RWPE2 (cell line): ENCODE data around the gene PPP1R13B.
A peak's percentile ranks its signal among the peaks of the same experiment; 100 is the strongest.

ENCODE experiments used
- ATAC-seq: fragments of 200-7000 bp; cut with Tn5 transposase; 3 replicates; pipeline ENCODE4 v1.9.1; 2021; ENCODE audit warnings: low read depth
- DNase-seq: peaks from one replicate; pipeline ENCODE4 v3.0.0-alpha.2; 2020; ENCODE audit warnings: low spot score
- H3K27ac ChIP-seq: fragments of 450-650 bp; 2 replicates; pipeline ENCODE4 v1.5.1; 2017; ENCODE audit warnings: mild to moderate bottlenecking; ENCODE audit not compliant: poor library complexity, severe bottlenecking
- H3K27me3 ChIP-seq: fragments of 250-450 bp; sonication (Bioruptor Pico); 2 replicates; pipeline ENCODE4 v1.5.1; 2021; ENCODE audit warnings: mild to moderate bottlenecking, moderate library complexity; ENCODE audit not compliant: insufficient read depth, poor library complexity, severe bottlenecking
- H3K36me3 ChIP-seq: fragments of 250-450 bp; sonication (Bioruptor Pico); 2 replicates; pipeline ENCODE4 v1.5.1; 2020; ENCODE audit warnings: low read depth, mild to moderate bottlenecking, moderate library complexity
- H3K4me1 ChIP-seq: fragments of 250-450 bp; sonication (Bioruptor Pico); 2 replicates; pipeline ENCODE4 v1.5.1; 2021; ENCODE audit warnings: mild to moderate bottlenecking, moderate library complexity; ENCODE audit not compliant: insufficient read depth, poor library complexity, severe bottlenecking
- H3K4me3 ChIP-seq: fragments of 250-450 bp; sonication (Bioruptor Pico); 2 replicates; pipeline ENCODE4 v1.5.1; 2021; ENCODE audit warnings: mild to moderate bottlenecking, moderate library complexity; ENCODE audit not compliant: severe bottlenecking
- H3K9me3 ChIP-seq: fragments of 250-450 bp; sonication (Bioruptor Pico); 2 replicates; pipeline ENCODE4 v1.5.1; 2021; ENCODE audit warnings: mild to moderate bottlenecking, moderate library complexity; ENCODE audit not compliant: severe bottlenecking
- TF ChIP-seq, protein P1 (sequence below): fragments of 450-650 bp; IDR thresholded peaks from one replicate; pipeline ENCODE4 v1.5.1; 2017; ENCODE audit warnings: mild to moderate bottlenecking, moderate library complexity; ENCODE audit not compliant: poor library complexity, severe bottlenecking

The PPP1R13B gene

GRCh38 chr14:103739466-103739792 lies 107.9 kb downstream of the PPP1R13B start:
- TF ChIP-seq, protein P1, sequence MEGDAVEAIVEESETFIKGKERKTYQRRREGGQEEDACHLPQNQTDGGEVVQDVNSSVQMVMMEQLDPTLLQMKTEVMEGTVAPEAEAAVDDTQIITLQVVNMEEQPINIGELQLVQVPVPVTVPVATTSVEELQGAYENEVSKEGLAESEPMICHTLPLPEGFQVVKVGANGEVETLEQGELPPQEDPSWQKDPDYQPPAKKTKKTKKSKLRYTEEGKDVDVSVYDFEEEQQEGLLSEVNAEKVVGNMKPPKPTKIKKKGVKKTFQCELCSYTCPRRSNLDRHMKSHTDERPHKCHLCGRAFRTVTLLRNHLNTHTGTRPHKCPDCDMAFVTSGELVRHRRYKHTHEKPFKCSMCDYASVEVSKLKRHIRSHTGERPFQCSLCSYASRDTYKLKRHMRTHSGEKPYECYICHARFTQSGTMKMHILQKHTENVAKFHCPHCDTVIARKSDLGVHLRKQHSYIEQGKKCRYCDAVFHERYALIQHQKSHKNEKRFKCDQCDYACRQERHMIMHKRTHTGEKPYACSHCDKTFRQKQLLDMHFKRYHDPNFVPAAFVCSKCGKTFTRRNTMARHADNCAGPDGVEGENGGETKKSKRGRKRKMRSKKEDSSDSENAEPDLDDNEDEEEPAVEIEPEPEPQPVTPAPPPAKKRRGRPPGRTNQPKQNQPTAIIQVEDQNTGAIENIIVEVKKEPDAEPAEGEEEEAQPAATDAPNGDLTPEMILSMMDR, result no peak
- DNase-seq (no peak), ATAC-seq (no peak)
- H3K9me3 ChIP-seq, result no peaks in the 10 kb centered on the region
- H3K4me1 ChIP-seq, result no peaks in the 10 kb centered on the region
- peaks cover 23% of the 10 kb centered on the region for H3K36me3 ChIP-seq
- no peaks in the 10 kb centered on the region for H3K27me3 ChIP-seq
- no peak overlapping the region for H3K4me3 ChIP-seq
- H3K27ac ChIP-seq, result no peak overlapping the region

- TF ChIP-seq, protein P1, result no peak
- DNase-seq (peak; percentile 53), ATAC-seq (no peak)
- Histone ChIP-seq H3K4me1 (no peaks in the 10 kb centered on the region), H3K9me3 (no peaks in the 10 kb centered on the region), H3K4me3 (no peak overlapping the region), H3K27ac (no peak overlapping the region), H3K27me3 (no peaks in the 10 kb centered on the region), H3K36me3 (peaks cover 29% of the 10 kb centered on the region)
These were observed 108.5 kb downstream of the PPP1R13B start for GRCh38 chr14:103738701-103739451.

- DNase-seq, result peak; percentile 29
- Histone ChIP-seq H3K9me3 (no peaks in the 10 kb centered on the region), H3K27me3 (no peaks in the 10 kb centered on the region), H3K4me1 (no peaks in the 10 kb centered on the region), H3K27ac (no peak overlapping the region), H3K36me3 (peaks cover 36% of the 10 kb centered on the region), H3K4me3 (no peak overlapping the region)
- TF ChIP-seq, protein P1, result no peak
- no peak for ATAC-seq
These were observed 109.2 kb downstream of the PPP1R13B start for GRCh38 chr14:103738166-103738565.

GRCh38 chr14:103737432-103738045 lies 109.8 kb downstream of the PPP1R13B start:
- Histone ChIP-seq H3K27ac (no peak overlapping the region), H3K4me1 (no peaks in the 10 kb centered on the region), H3K36me3 (peaks cover 42% of the 10 kb centered on the region), H3K4me3 (no peak overlapping the region), H3K27me3 (no peaks in the 10 kb centered on the region), H3K9me3 (no peaks in the 10 kb centered on the region)
- TF ChIP-seq, protein P1, result no peak
- DNase-seq (peak; percentile 54), ATAC-seq (no peak)
